ENCODE results near the gene SNU13.
"Not testable (repeated sequence)": the region's sequence is repeated elsewhere in the genome, so short reads cannot be mapped to it uniquely, and the experiment has no call there.

Gene SNU13

GRCh38 chr22:41676134-41676533, 12.5 kb downstream of the SNU13 start:
- no peak for DNase-seq

DNA sequence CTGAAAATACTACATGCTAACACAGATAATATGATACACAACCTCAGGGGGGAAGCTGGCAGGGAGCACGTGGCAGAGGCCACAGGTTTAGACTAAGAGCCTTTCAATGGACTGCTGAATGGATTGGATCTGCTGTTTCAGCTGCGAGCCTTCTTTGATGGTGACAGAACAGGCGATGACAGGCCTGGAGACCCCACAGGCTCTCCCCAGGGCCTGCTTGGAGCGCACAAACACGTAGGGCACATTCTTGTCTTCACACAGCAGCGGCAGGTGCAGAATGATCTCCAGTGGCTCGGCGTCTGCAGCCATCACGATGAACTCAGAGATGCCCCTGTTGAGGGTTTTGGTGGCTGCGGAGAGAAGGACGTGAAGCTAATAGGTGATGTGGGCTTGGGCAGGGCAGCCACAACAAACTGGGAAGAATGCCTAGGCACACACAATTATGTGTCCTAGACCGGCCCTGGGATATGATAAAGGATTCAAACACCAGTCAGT, 13.8 kb downstream of the SNU13 start:
- no peak for DNase-seq

DNA sequence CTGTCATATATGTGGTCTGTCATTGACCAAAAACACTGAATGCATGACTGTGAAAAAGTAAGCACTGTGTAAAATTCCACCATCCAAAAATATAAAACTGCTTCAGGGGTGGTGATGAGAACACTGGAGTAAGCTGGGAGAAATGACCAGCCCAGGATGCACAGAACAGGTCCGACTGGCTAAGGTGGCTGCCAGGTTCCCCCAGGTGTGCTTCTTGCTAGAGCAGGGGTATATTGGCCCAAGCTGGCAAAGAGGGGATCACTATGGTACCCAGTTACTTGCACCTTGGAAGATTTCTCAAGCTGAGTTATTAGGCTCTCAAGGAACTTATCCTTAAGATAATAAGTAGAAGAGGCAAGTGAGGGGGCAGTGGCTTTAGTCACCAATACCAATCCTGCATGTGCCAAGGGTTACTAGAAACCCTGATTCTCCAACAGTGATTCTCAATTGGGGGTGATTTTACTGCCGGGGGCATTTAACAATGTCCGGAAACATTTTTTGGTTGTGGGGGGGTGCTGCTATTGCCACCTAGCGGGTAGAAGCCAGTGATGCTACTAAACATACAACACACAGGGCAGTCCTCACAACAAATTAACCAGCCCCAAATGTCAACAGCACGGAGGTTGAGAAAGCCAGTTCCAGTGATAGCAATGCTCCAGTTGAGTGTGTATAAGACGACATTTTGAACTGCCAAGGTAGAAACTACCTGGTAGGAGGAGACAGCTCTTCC, 15.7 kb downstream of the SNU13 start:
- DNase-seq = peak; percentile 20

- not testable (repeated sequence) for DNase-seq
Measured at GRCh38 chr22:41672096-41672495, 16.6 kb downstream of the SNU13 start.

GRCh38 chr22:41668971-41669911, 19.4 kb downstream of the SNU13 start:
- DNase-seq = no peak

DNA sequence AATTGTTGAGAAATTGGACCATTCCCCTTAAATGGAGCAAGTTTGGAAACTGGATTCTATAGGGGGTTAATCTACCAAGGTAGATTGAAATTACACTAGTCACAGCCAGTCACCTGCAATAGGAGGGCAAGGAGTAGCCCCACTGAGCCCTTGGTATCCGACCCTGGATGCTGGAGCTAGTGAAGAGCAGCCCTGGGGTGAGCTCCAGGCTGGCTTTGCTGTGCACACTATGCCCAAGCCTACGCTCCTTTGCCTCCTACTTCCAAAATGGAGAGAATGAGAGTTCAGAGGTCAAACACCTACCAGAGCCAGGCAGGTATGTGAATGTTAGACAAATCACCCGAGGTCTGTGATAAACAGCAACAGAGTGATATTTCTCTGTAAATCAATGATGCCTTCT, 23.7 kb downstream of the SNU13 start:
- no peak for DNase-seq

- no peak for DNase-seq
Measured at GRCh38 chr22:41664490-41664889, 24.2 kb downstream of the SNU13 start.

GRCh38 chr22:41663594-41663993, 25.1 kb downstream of the SNU13 start:
- not testable (repeated sequence) for DNase-seq

GRCh38 chr22:41661713-41662112, 27.0 kb downstream of the SNU13 start:
- no peak for DNase-seq

DNA sequence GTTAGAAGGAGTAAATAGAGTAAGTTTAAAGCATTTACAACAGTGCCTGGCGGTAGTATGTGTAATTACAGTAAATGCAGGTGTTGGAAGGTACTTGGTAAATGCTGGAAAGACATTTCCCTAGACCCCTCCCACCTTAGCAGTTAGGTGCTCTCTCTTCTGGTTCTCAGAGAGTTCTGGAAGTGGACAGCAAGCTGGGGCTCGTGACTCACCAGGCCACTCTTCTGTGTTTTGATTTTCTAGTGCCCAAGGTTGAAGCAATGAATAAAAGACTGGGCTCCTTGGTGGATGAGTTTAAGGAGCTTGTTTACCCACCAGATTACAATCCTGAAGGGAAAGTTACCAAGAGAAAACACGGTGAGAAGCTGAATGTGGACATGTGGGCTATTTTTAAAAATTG, 27.6 kb downstream of the SNU13 start:
- DNase-seq = no peak

- DNase-seq = no peak
Measured at GRCh38 chr22:41660416-41660815, 28.3 kb downstream of the SNU13 start.

GRCh38 chr22:41659941-41660340, 28.7 kb downstream of the SNU13 start:
- DNase-seq = no peak

DNA sequence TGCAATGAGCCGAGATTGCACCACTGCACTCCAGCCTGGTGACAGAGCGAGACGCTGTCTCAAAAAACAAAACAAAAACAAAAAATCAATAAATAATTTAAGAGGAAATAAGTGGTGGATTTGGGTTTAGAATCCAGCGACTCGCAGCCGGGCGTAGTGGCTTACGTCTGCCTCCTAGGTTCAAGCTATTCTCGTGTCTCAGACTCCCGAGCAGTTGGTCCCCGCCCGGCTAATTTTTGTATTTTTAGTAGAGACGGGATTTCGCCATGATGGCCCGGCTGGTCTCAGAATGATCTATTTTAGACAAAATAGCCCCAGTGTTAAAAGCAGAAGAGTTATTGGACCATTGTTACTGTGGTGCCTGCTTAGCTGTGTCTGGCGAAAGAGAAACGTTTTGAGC, 29.8 kb downstream of the SNU13 start:
- DNase-seq = no peak

DNA sequence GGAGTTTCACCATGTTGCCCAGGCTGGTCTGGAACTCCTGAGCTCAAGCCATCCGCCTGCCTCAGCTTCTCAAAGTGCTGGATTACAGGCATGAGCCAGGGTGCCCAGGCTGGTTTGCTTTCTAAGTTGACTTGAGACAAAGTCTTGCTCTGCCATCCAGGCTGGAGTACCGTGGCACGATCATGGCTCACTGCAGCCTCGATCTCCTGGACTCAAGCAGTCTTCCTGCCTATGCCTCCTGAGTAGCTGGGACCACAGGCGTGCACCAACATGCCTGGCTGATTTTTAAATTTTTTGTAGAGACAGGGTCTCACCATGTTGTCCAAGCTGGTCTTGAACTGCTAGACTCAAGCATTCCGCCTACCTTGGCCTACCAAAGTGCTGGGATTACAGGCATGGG, 31.0 kb downstream of the SNU13 start:
- no peak for DNase-seq

GRCh38 chr22:41656556-41656955, 32.1 kb downstream of the SNU13 start:
- no peak for DNase-seq

- DNase-seq = no peak
Measured at GRCh38 chr22:41654322-41654721, 34.3 kb downstream of the SNU13 start.

GRCh38 chr22:41650821-41651220, 37.8 kb downstream of the SNU13 start:
- no peak for DNase-seq

DNA sequence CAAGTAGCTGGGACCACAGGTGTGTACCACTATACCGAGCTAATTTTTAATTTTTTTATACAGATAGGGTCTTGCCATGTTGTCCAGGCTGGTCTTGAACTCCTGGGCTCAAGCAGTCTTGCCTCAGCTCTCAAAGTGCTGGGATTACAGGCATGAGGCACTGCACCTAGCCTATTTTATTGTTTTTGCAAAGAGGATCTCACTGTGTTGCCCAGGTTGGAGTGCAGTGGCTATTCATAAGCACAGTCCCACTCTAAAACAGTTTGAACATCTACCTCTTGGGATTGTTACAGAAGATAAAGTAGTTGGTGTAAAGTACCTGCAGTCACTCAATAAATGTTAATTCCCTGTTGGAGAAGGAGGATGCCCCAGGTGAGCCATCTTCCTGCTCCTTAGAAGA, 38.4 kb downstream of the SNU13 start:
- DNase-seq = no peak

GRCh38 chr22:41648432-41648831, 40.2 kb downstream of the SNU13 start:
- no peak for DNase-seq

DNA sequence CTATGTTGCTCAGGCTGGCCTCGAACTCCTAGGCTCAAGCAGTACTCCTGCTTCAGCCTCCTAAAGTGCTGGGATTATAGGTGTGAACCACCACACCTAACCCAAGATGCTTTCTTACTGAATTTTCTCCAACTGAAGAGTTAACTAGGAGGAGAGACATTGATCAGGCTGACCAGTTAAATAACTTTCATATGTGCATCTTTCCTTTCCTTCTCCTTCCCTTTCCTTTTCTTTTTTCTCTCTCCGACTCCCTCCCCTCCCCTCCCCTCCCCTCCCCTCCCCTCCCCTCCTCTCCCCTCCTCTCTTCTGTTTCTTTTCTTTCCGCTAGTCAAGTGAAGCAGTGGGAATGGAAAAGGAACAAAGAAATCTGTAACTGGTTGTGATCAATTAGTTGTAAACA, 40.9 kb downstream of the SNU13 start:
- DNase-seq = no peak

- no peak for DNase-seq
Measured at GRCh38 chr22:41642331-41643110, 46.1 kb downstream of the SNU13 start.

- DNase-seq = no peak
Measured at GRCh38 chr22:41641854-41642253, 46.8 kb downstream of the SNU13 start.

DNA sequence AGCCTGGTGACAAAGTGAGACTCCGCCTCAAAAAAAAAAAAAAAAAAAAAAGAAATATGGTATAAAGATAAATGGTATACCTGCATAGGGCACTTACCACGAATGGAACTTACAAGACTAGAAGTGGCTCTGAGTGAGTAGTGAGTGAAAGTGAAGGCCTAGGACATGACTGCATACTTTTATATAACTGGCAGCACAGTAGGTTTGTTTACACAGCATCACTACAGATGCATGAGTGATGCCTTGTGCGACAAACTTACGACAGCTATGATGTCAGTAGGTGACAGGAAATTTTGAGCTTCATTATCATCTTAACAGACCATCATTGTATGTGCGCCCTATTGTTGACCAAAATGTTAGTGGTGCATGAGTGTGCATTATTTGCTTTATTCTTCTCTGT, 49.9 kb downstream of the SNU13 start:
- no peak for DNase-seq
